Motor neuron (in vitro differentiated cells): ENCODE data around the gene EIF5B. TPM values are rescaled to one million over a fixed set of nuclear protein-coding genes. Genes with fewer than 3 reads are reported as not detected.

Experiments
- ATAC-seq, 8 experiments: fragments of 200-7000 bp; cut with Tn5 transposase; replicated peaks in 6 of 8; 2 replicates each; pipeline ENCODE4 v1.8.0; 2021; ENCODE audit warnings: mild to moderate bottlenecking in 8 of 8, moderate library complexity in 8 of 8
- H3K27ac ChIP-seq, 2 donors: fragments of 250-450 bp; sonication (Bioruptor Pico); 2 replicates each; pipeline ENCODE4 v1.9.0; 2021; ENCODE audit warnings: antibody characterized with exemption in 2 of 2, mild to moderate bottlenecking in 2 of 2, moderate library complexity in 1 of 2
- H3K4me1 ChIP-seq, 2 donors: fragments of 250-450 bp; sonication (Bioruptor Pico); replicated peaks in 1 of 2; 2 replicates each; pipeline ENCODE4 v1.6.1; 2021; ENCODE audit warnings: antibody characterized with exemption in 2 of 2, mild to moderate bottlenecking in 2 of 2, moderate library complexity in 1 of 2
- H3K4me3 ChIP-seq, 5 donors: fragments of 250-450 bp; sonication (Bioruptor Pico); 2 replicates each; pipeline ENCODE4 v1.9.0; 2021; ENCODE audit warnings: antibody characterized with exemption in 5 of 5, mild to moderate bottlenecking in 5 of 5, moderate library complexity in 4 of 5
- WGBS, 10 experiments: fragments of 450-650 bp; shearing (Covaris generic); methylation state at CpG; one replicate each; pipeline ENCODE4 v1.0.0; 2022; 5-methylcytosine and 5-hydroxymethylcytosine counted together
- in situ Hi-C, 9 experiments: fragments of 400-800 bp; cut with MboI; loops; one replicate each; pipeline ENCODE4 v1.15.0; 2021; ENCODE audit warnings: low sequenced_read_pairs in 9 of 9, low pct_unique_long_range_greater_than_20kb in 2 of 9; ENCODE audit not compliant: unreplicated experiment in 9 of 9
- total RNA-seq, 8 experiments: library from RNA; unstranded; fragments of 300-600 nt; gene quantifications; 2 replicates each; pipeline versions ENCODE4 v1.2.3 to v1.2.4, GENCODE V29; 2022

The EIF5B gene
- total RNA-seq, 8 experiments from 2014 or later = 15.2 to 58.9 (median 26.7) TPM

- Histone ChIP-seq H3K4me3 (no peak overlapping the region), H3K4me1 (no peaks in the 10 kb centered on the region), H3K27ac (no peak overlapping the region)
- no peak for ATAC-seq
- WGBS, 10 experiments = 80 to 100% (median 96%) methylated on average over 1 to 2 of the region's 2 CpGs; no CpG with 5 or more reads in 1 of the 10 experiments
- in situ Hi-C loops = no loop called here
Observed at GRCh38 chr2:99382143-99382542, 45.0 kb downstream of the EIF5B start.

DNA sequence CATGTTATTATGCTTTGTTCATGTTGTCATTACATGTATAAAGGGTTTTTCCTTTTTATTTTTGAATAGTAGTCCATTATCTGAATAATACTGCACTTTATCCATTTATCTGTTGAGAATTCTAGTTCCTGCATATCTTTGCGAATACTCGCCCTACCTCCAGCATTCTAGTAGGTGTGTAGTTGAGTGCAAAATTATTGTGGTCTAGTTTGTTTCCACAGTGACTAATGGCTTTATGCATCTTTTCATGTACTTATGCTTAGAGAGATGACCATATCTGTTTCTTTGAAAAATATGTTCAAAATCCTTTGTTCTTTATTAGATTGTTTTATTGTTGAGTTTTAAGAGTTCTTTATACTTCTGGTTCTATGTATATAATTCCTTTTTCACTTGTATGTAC, 48.8 kb downstream of the EIF5B start:
- in situ Hi-C loops = no loop called here
- Histone ChIP-seq H3K4me3 (no peak overlapping the region), H3K27ac (no peak overlapping the region), H3K4me1 (no peaks in the 10 kb centered on the region)
- 62 to 100% (median 100%) methylated on average over 1 to 2 of the region's 2 CpGs; no CpG with 5 or more reads in 1 of the 10 experiments for WGBS, 10 experiments
- ATAC-seq = peak in 2 of 8 experiments; percentile 35 to 37

DNA sequence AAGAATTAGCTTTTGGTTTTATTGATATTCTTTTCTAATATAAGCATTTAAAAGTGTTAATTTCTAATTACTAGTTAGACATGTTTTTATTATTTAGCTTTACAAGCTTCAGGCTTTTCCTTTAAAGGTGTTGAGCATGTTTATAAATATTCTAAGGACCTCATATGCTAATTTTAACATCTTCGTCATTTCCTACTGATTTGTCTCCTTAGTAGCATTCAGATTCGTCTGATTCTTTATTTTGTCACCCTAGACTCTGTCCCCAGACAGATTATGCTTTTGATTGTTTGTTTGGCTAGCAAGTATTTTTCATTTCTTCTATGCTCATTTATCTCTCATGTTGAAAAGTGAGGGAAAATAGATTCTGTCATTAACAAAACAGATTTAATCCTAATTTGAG, 51.7 kb downstream of the EIF5B start:
- no peak overlapping the region for H3K27ac ChIP-seq

GRCh38 chr2:99389371-99389770, 52.2 kb downstream of the EIF5B start:
- Histone ChIP-seq H3K4me3 (no peak overlapping the region), H3K4me1 (no peaks in the 10 kb centered on the region), H3K27ac (no peak overlapping the region)
- in situ Hi-C loops = no loop called here
- WGBS, 10 experiments = 0 to 100% (median 61%) methylated on average over 1 to 2 of the region's 2 CpGs
- no peak for ATAC-seq

More for the DNA sequence above, 51.7 kb downstream of the EIF5B start:
- in situ Hi-C loops = no loop called here
- H3K4me3 ChIP-seq = no peak overlapping the region
- H3K4me1 ChIP-seq = no peaks in the 10 kb centered on the region
- WGBS, 10 experiments = 33 to 100% (median 81%) methylated on average over 1 to 2 of the region's 2 CpGs
- ATAC-seq = no peak

DNA sequence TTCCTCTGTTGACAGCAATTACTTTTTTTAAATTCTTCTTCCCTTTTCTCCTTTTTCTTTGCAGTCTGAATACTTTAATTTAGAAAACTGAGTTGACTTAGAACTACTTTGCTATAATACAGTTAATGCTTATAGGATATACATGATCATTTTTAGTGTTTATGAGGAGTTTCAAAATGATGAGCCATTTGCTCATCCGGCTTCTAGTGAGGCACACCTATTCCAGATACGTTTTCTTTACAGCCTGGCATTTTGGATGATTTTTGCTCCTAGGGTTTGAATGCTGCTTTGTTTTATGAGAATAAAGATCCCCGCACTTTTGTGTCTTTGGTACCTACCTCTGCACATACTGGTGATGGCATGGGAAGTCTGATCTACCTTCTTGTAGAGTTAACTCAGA, 52.8 kb downstream of the EIF5B start:
- 40 to 94% (median 83%) methylated on average over 1 to 3 of the region's 3 CpGs; no CpG with 5 or more reads in 2 of the 10 experiments for WGBS, 10 experiments
- in situ Hi-C loops = no loop called here
- no peak overlapping the region for H3K4me3 ChIP-seq
- no peak overlapping the region for H3K27ac ChIP-seq
- ATAC-seq = no peak
- no peaks in the 10 kb centered on the region for H3K4me1 ChIP-seq

DNA sequence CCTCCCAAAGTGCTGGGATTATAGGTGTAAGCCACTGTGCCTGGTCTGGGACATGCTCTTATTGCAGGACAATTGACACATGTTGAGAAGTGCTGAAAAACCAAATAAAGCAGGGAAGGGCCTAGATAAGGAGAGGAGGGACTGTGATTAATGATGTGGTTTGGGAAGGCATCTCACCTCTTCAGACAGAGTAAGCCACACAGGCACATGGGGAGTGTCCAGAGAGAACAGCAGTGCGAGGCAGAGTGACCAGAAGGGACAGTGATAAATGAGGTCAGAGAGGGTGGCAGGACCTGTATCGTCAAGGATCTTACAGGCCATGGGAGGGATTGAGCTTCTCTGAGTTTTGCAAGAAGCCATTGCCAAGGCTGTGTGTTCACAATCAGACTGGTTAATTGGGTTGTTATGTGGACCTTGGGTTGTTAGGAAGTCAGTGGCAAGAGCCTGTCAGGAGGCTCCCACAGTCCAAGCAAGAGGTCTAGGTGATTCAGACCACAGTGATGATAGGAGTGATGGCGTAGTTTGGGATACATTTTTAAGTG, 58.5 kb downstream of the EIF5B start:
- ATAC-seq = no peak
- in situ Hi-C loops = no loop called here
- Histone ChIP-seq H3K27ac (no peak overlapping the region), H3K4me3 (no peak overlapping the region), H3K4me1 (no peaks in the 10 kb centered on the region)
- WGBS, 10 experiments = 86 to 100% (median 96%) methylated on average over 1 to 3 of the region's 3 CpGs; no CpG with 5 or more reads in 5 of the 10 experiments

- ATAC-seq = no peak
- Histone ChIP-seq H3K27ac (no peak overlapping the region), H3K4me3 (no peak overlapping the region), H3K4me1 (no peaks in the 10 kb centered on the region)
- in situ Hi-C loops = no loop called here
- WGBS, 10 experiments = 80 to 100% (median 100%) methylated on average over 1 to 3 of the region's 3 CpGs; no CpG with 5 or more reads in 1 of the 10 experiments
Observed at GRCh38 chr2:99397266-99397920, 60.2 kb downstream of the EIF5B start.

- Histone ChIP-seq H3K4me1 (no peaks in the 10 kb centered on the region), H3K4me3 (no peak overlapping the region), H3K27ac (no peak overlapping the region)
- ATAC-seq = no peak
- in situ Hi-C loops = no loop called here
- WGBS, 10 experiments = 71 to 100% (median 92%) methylated on average over 2 to 5 of the region's 5 CpGs; no CpG with 5 or more reads in 1 of the 10 experiments
Observed at GRCh38 chr2:99398303-99398702, 61.1 kb downstream of the EIF5B start.

GRCh38 chr2:99399063-99399462, 61.9 kb downstream of the EIF5B start:
- ATAC-seq = peak in 2 of 8 experiments; percentile 24 to 82
- 17 to 100% (median 83%) methylated on average over 1 to 5 of the region's 5 CpGs; no CpG with 5 or more reads in 1 of the 10 experiments for WGBS, 10 experiments
- Histone ChIP-seq H3K4me1 (no peaks in the 10 kb centered on the region), H3K27ac (no peak overlapping the region), H3K4me3 (no peak overlapping the region)
- in situ Hi-C loops = no loop called here

- no peak for ATAC-seq
- no peaks in the 10 kb centered on the region for H3K4me1 ChIP-seq
- in situ Hi-C loops = no loop called here
- WGBS, 10 experiments = 73 to 100% (median 100%) methylated on average over 1 to 2 of the region's 2 CpGs; no CpG with 5 or more reads in 1 of the 10 experiments
- H3K27ac ChIP-seq = no peak overlapping the region
- H3K4me3 ChIP-seq = no peak overlapping the region
Observed at GRCh38 chr2:99399795-99400194, 62.6 kb downstream of the EIF5B start.

- no peak overlapping the region for H3K27ac ChIP-seq
- in situ Hi-C loops = no loop called here
- H3K4me3 ChIP-seq = no peak overlapping the region
- no peak for ATAC-seq
- 60 to 100% (median 93%) methylated on average over 1 to 3 of the region's 4 CpGs; no CpG with 5 or more reads in 3 of the 10 experiments for whole genome bisulfite sequencing, 10 experiments
- H3K4me1 ChIP-seq = no peaks in the 10 kb centered on the region
Observed at GRCh38 chr2:99401841-99402240, 64.7 kb downstream of the EIF5B start.

- no peaks in the 10 kb centered on the region for H3K4me1 ChIP-seq
- no peak for ATAC-seq
- no peak overlapping the region for H3K4me3 ChIP-seq
- in situ Hi-C loops = no loop called here
- no peak overlapping the region for H3K27ac ChIP-seq
Observed at GRCh38 chr2:99403084-99403483, 65.9 kb downstream of the EIF5B start.

GRCh38 chr2:99403524-99403923, 66.3 kb downstream of the EIF5B start:
- in situ Hi-C loops = no loop called here
- ATAC-seq = no peak
- Histone ChIP-seq H3K4me3 (no peak overlapping the region), H3K27ac (no peak overlapping the region), H3K4me1 (no peaks in the 10 kb centered on the region)
- 60 to 100% (median 72%) methylated on average over 1 to 4 of the region's 4 CpGs for WGBS, 10 experiments
